HG03060 (cell line): ENCODE data around the gene FAM107B.

Experiments
- ATAC-seq: cut with Tn5 transposase; IDR thresholded peaks from one replicate; pipeline ENCODE4 v1.9.1; 2021; ENCODE audit warnings: low read depth, moderate number of reproducible peaks; ENCODE audit not compliant: unreplicated experiment

FAM107B gene

GRCh38 chr10:14564268-14564744, 210.4 kb downstream of the FAM107B start:
- ATAC-seq, result peak; percentile 52

- ATAC-seq, result no peak
Observed at GRCh38 chr10:14563359-14563940, 211.2 kb downstream of the FAM107B start.

- no peak for ATAC-seq
Observed at GRCh38 chr10:14563076-14563336, 211.7 kb downstream of the FAM107B start.

- no peak for ATAC-seq
Observed at GRCh38 chr10:14562218-14563075, 212.2 kb downstream of the FAM107B start.

GRCh38 chr10:14560791-14561765, 213.6 kb downstream of the FAM107B start:
- no peak for ATAC-seq

- no peak for ATAC-seq
Observed at GRCh38 chr10:14560274-14560673, 214.4 kb downstream of the FAM107B start.

GRCh38 chr10:14558025-14558424, 216.7 kb downstream of the FAM107B start:
- ATAC-seq, result no peak

- no peak for ATAC-seq
Observed at GRCh38 chr10:14557567-14557966, 217.1 kb downstream of the FAM107B start.

GRCh38 chr10:14556285-14556956, 218.3 kb downstream of the FAM107B start:
- peak; percentile 54 for ATAC-seq

- ATAC-seq, result no peak
Observed at GRCh38 chr10:14555807-14556206, 218.9 kb downstream of the FAM107B start.

- ATAC-seq, result no peak
Observed at GRCh38 chr10:14554491-14555205, 220.0 kb downstream of the FAM107B start.

- no peak for ATAC-seq
Observed at GRCh38 chr10:14554091-14554490, 220.6 kb downstream of the FAM107B start.

- no peak for ATAC-seq
Observed at GRCh38 chr10:14553448-14553847, 221.2 kb downstream of the FAM107B start.

GRCh38 chr10:14552015-14552414, 222.7 kb downstream of the FAM107B start:
- ATAC-seq, result no peak

GRCh38 chr10:14550471-14550981, 224.2 kb downstream of the FAM107B start:
- ATAC-seq, result no peak

- no peak for ATAC-seq
Observed at GRCh38 chr10:14549496-14549895, 225.2 kb downstream of the FAM107B start.

GRCh38 chr10:14548970-14549369, 225.7 kb downstream of the FAM107B start:
- no peak for ATAC-seq

GRCh38 chr10:14548474-14548873, 226.2 kb downstream of the FAM107B start:
- no peak for ATAC-seq

GRCh38 chr10:14547816-14548215, 226.9 kb downstream of the FAM107B start:
- ATAC-seq, result no peak

GRCh38 chr10:14545827-14546226, 228.9 kb downstream of the FAM107B start:
- ATAC-seq, result no peak
